Peyer's patch (tissue), 4 donors: Measurements from ENCODE around the gene AMHR2. TPM values are rescaled to one million over a fixed set of nuclear protein-coding genes. Genes with fewer than 3 reads are reported as not detected.
"Not testable (repeated sequence)": the region's sequence is repeated elsewhere in the genome, so short reads cannot be mapped to it uniquely, and the experiment has no call there.

Experiments
- DNase-seq, 3 donors: peaks; one replicate each; pipeline ENCODE4 v3.0.0-alpha.2; 2017 to 2019
- H3K27ac ChIP-seq, 4 donors: fragments of 200-600 bp; sonication (generic); one replicate each; pipeline ENCODE4 v1.5.1; 2016 to 2019
- H3K27me3 ChIP-seq, 2 donors: fragments of 200-600 bp; sonication (generic); one replicate each; pipeline ENCODE4 v1.5.1; 2019
- H3K36me3 ChIP-seq, 3 donors: fragments of 200-600 bp; sonication (generic); one replicate each; pipeline ENCODE4 v1.5.1; 2016 to 2019
- H3K4me1 ChIP-seq, 4 donors: fragments of 200-600 bp; sonication (generic); one replicate each; pipeline ENCODE4 v1.5.1; 2016 to 2019
- H3K4me3 ChIP-seq, 4 donors: fragments of 200-600 bp; sonication (generic); 1 replicate in 3 of 4; 2 replicates in 1 of 4; pipeline ENCODE4 v1.5.1; 2016 to 2019; ENCODE audit warnings: mild to moderate bottlenecking in 1 of 4
- H3K9me3 ChIP-seq, 4 donors: fragments of 200-600 bp; sonication (generic); one replicate each; pipeline ENCODE4 v1.5.1; 2016 to 2019; ENCODE audit warnings: mild to moderate bottlenecking in 1 of 4
- POLR2A ChIP-seq, 2 donors: fragments of 450-650 bp; IDR thresholded peaks; one replicate each; pipeline ENCODE4 v1.5.1; 2017; ENCODE audit warnings: antibody characterized with exemption in 2 of 2, mild to moderate bottlenecking in 2 of 2, moderate library complexity in 2 of 2
- total RNA-seq, 4 donors: library from RNA; depleted of rRNA; stranded (reverse); fragments of >200 nt; gene quantifications; one replicate each; pipeline ENCODE4 v1.1.0, GENCODE V29; 2016
- TF ChIP-seq, protein P1 (sequence below), 6 experiments: fragments of 450-650 bp in 4 of 6; fragments of 200-600 bp in 2 of 6; sonication (generic) in 1 of 6; IDR thresholded peaks; one replicate each; pipeline ENCODE4 v1.5.1; 2017 to 2019; ENCODE audit warnings: antibody characterized with exemption in 6 of 6, mild to moderate bottlenecking in 3 of 6, moderate library complexity in 1 of 6

Gene AMHR2
- total RNA-seq, 4 donors from 2014 or later, result 0.40 TPM; not detected in 3

DNA sequence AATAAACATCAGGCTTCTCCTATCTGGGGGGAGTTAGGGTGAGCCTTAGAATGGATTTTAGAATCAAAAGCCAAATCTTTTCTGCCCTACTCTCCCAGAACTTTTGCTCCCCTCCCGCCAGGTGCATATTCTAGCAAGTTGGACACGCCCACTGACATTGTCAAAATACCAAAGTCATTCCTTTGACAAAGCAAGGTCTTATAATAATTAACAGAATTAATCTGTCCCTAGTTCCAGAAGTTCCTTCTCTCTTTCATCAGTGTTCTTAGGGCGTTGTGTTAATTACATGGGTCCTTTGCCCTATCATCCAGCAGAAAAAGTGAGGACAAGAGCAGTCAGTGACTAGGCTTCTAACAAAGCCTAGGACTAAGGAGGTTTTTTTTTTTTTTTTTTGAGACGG, 20.3 kb downstream of the AMHR2 start:
- peaks cover 0 to 40% (median 0%) of the 10 kb centered on the region in 3 donors for H3K36me3 ChIP-seq
- H3K4me3 ChIP-seq, result peak overlapping the region in 2 of 4 donors; percentile 62 to 65
- peak; percentile 16 to 66 for TF ChIP-seq POLR2A (IDR thresholded peaks at IDR 0.05)
- TF ChIP-seq, protein P1, sequence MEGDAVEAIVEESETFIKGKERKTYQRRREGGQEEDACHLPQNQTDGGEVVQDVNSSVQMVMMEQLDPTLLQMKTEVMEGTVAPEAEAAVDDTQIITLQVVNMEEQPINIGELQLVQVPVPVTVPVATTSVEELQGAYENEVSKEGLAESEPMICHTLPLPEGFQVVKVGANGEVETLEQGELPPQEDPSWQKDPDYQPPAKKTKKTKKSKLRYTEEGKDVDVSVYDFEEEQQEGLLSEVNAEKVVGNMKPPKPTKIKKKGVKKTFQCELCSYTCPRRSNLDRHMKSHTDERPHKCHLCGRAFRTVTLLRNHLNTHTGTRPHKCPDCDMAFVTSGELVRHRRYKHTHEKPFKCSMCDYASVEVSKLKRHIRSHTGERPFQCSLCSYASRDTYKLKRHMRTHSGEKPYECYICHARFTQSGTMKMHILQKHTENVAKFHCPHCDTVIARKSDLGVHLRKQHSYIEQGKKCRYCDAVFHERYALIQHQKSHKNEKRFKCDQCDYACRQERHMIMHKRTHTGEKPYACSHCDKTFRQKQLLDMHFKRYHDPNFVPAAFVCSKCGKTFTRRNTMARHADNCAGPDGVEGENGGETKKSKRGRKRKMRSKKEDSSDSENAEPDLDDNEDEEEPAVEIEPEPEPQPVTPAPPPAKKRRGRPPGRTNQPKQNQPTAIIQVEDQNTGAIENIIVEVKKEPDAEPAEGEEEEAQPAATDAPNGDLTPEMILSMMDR (IDR thresholded peaks at IDR 0.05), result peak in 1 of 6 experiments; percentile 27
- H3K4me1 ChIP-seq, result peaks cover 0 to 11% (median 6%) of the 10 kb centered on the region in 4 donors
- peak overlapping the region in 3 of 4 donors; percentile 87 to 97 (median 94) for H3K27ac ChIP-seq
- H3K9me3 ChIP-seq, result no peaks in the 10 kb centered on the region
- H3K27me3 ChIP-seq, result no peaks in the 10 kb centered on the region
- DNase-seq, result peak in 1 of 3 donors; percentile 53

DNA sequence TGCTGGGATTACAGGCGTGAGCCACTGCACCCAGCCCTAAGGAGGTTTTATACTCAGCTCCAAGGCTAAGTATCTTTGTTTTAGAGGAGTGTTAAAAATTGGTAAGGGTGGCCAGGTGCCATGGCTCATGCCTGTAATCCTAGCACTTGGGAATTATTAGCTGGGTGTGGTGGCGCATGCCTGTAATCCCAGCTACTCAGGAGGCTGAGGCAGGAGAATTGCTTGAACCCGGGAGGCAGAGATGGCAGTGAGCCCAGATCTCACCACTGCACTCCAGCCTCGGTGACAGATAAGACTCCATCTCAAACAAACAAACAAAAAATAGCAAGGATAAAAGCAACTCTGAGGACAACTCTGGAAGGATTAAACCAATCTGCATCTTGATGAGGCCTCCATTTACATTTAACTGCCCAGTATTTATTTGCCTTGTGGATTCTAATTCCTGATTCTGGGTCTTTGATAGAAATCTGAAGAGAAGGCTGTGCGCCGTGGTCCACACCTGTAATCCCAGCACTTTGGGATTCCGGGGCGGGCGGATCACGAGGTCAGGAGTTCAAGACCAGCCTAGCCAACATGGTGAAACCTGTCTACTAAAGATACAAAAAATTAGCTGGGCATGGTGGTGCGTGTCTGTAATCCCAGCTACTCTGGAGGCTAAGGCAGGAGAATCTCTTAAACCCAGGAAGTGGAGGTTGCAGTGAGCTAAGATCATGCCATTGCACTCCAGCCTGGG, 21.1 kb downstream of the AMHR2 start:
- H3K9me3 ChIP-seq, H3K27me3 ChIP-seq: not testable (repeated sequence)
- peak in 2 of 3 donors; percentile 53 to 56 for DNase-seq
- peaks cover 0 to 11% (median 6%) of the 10 kb centered on the region in 4 donors for H3K4me1 ChIP-seq
- peak overlapping the region in 2 of 4 donors; percentile 42 to 62 for H3K4me3 ChIP-seq
- peaks cover 0 to 40% (median 0%) of the 10 kb centered on the region in 3 donors for H3K36me3 ChIP-seq
- H3K27ac ChIP-seq, result peak overlapping the region in 3 of 4 donors; percentile 49 to 88 (median 73)

DNA sequence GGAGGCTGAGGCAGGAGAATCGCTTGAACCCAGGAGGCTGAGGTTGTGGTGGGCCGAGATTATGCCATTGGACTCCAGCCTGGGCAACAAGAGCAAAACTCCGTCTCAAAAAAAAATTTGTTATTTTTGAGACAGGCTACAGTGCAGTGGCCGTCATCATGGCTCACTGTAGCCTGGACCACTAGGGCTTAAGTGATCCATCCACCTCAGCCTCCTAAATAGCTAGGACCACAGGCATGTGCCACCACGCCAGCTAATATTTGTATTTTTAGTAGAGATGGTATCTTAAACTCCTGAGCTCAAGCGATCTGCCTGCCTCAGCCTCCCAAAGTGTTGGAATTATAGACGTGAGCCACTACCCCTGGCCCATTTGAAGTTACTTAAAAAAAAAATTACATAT, 27.3 kb downstream of the AMHR2 start:
- H3K9me3 ChIP-seq, result no peaks in the 10 kb centered on the region
- peaks cover 0 to 20% (median 5%) of the 10 kb centered on the region in 4 donors for H3K4me1 ChIP-seq
- TF ChIP-seq POLR2A (IDR thresholded peaks at IDR 0.05), result no peak
- TF ChIP-seq, protein P1 (IDR thresholded peaks at IDR 0.05), result no peak
- DNase-seq, result no peak
- no peak overlapping the region for H3K4me3 ChIP-seq
- no peak overlapping the region for H3K27ac ChIP-seq
- H3K36me3 ChIP-seq, result peaks cover 0 to 41% (median 0%) of the 10 kb centered on the region in 3 donors
- no peaks in the 10 kb centered on the region for H3K27me3 ChIP-seq

DNA sequence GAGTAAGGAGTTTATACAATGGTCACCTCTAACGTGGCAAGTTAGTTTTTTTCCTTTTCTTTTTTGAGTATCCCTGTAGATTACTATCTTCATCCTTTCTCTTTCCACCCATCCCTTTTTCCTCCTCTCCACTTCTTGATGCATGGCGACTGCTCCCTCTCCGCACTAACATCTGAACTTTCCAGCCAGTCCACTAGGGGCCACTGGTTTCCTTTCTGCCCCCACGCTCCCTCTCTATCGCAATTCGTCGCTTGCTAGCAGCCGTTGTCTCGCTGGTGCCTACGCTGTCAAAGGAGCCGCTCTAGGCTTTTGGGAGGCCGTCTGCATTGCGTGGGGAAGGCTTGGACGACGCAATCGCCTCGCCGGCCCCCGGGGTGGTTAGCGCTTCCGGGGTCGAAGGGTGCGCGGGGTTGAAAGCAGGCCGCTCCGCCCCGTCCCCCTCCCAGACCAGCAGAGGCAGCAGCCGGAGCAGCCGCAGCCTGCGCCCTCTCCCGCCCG, 28.1 kb downstream of the AMHR2 start, which contains the start of gene PCBP2:
TSS of gene PCBP2 (plus strand) at position 442 of the 498 bp plus-strand sequence. CDS start 2,699 bp downstream, outside the sequence.
- Histone ChIP-seq H3K9me3 (no peaks in the 10 kb centered on the region), H3K4me1 (peaks cover 0 to 20% (median 5%) of the 10 kb centered on the region in 4 donors), H3K36me3 (peaks cover 0 to 41% (median 0%) of the 10 kb centered on the region in 3 donors), H3K4me3 (peak within 1 kb of the TSS; percentile 69 to 82 (median 76)), H3K27me3 (no peaks in the 10 kb centered on the region), H3K27ac (peak within 1 kb of the TSS; percentile 85 to 97 (median 96))
- peak; percentile 96 to 99 (median 98) for DNase-seq
- TF ChIP-seq, protein P1 (IDR thresholded peaks at IDR 0.05), result peak; percentile 65 to 98 (median 96)
- TF ChIP-seq POLR2A (IDR thresholded peaks at IDR 0.05), result peak; percentile 63 to 81

DNA sequence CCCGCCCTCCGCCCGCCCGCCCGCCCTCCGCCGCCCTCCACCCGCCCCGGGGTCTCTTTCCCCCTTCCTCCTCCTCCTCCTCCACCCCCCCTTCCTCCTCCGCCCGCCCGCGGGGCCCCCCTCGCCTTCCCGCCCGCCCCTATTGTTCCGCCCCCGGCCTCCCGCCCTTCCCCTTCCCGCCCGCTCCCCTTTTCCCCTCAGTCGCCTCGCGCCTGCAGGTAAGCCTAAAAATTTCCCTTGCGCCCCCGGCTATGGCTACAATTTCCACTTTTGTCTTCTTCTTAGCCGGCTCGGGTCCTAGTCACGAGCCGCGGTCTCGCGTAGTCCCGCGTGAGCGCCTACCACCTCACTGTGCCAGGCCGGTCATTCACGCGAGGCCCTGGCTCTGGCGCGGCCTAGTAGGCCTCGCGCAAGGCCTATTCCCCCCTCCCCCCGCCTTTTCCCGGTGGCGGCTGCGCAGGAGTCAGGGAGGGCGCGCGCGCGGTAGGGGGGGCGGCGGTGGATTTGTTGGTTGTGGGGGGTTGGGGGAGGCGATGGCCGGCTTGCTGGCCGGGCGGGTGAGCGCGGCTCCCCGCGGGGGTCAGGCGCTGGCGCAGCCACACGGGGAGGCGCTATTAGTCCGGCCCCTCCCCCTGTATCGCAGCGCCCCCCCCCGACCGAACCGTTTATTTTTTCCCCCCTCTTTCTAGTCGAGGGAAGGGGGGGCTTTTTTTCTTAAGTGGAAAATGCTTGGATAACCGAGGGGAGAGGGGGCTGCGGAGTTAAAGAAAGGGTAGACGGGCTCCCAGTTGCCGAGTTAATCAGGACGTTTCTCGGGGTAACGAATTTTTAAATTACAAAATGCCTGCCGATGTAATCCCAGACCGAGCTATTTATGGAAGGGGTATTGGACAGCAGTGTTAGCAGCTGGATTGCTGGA, 28.8 kb downstream of the AMHR2 start:
- H3K4me3 ChIP-seq, result peak overlapping the region; percentile 69 to 82 (median 76)
- DNase-seq, result peak; percentile 78 to 90 (median 89)
- peaks cover 0 to 20% (median 5%) of the 10 kb centered on the region in 4 donors for H3K4me1 ChIP-seq
- H3K9me3 ChIP-seq, result no peaks in the 10 kb centered on the region
- H3K36me3 ChIP-seq, result peaks cover 0 to 41% (median 0%) of the 10 kb centered on the region in 3 donors
- TF ChIP-seq, protein P1 (IDR thresholded peaks at IDR 0.05), result peak in 4 of 6 experiments; percentile 8 to 51 (median 22)
- TF ChIP-seq POLR2A (IDR thresholded peaks at IDR 0.05), result peak in 1 of 2 donors; percentile 5
- H3K27ac ChIP-seq, result peak overlapping the region; percentile 85 to 97 (median 96)
- H3K27me3 ChIP-seq, result no peaks in the 10 kb centered on the region
